Measurements from ENCODE around the gene ZNF490. TPM values are rescaled to one million over a fixed set of nuclear protein-coding genes. Genes with fewer than 3 reads are reported as not detected.
"Not testable (repeated sequence)": the region's sequence is repeated elsewhere in the genome, so short reads cannot be mapped to it uniquely, and the experiment has no call there.

The ZNF490 gene
- total RNA-seq, 1 experiment from 2014 or later: 1.6 TPM

- DNase-seq (ENCODE audit: low spot score): not testable (repeated sequence)
Measured at GRCh38 chr19:12621253-12622024, 10.8 kb upstream of the ZNF490 start.

- no peak for DNase-seq (ENCODE audit: low spot score)
Measured at GRCh38 chr19:12617646-12618045, 7.0 kb upstream of the ZNF490 start.

- DNase-seq (ENCODE audit: low spot score): peak; percentile 59
Measured at GRCh38 chr19:12611361-12611699, 717 bp upstream of the ZNF490 start.

GRCh38 chr19:12607631-12608030, 3.0 kb downstream of the ZNF490 start:
- DNase-seq (ENCODE audit: low spot score): no peak

GRCh38 chr19:12606796-12607195, 3.8 kb downstream of the ZNF490 start:
- DNase-seq (ENCODE audit: low spot score): no peak

- no peak for DNase-seq (ENCODE audit: low spot score)
Measured at GRCh38 chr19:12603714-12604113, 6.9 kb downstream of the ZNF490 start.

GRCh38 chr19:12597594-12597993, 13.0 kb downstream of the ZNF490 start:
- DNase-seq (ENCODE audit: low spot score): no peak

GRCh38 chr19:12596927-12597548, 13.6 kb downstream of the ZNF490 start:
- no peak for DNase-seq (ENCODE audit: low spot score)

- no peak for DNase-seq (ENCODE audit: low spot score)
Measured at GRCh38 chr19:12596485-12596884, 14.1 kb downstream of the ZNF490 start.

GRCh38 chr19:12581100-12581499, 29.5 kb downstream of the ZNF490 start:
- DNase-seq (ENCODE audit: low spot score): no peak

GRCh38 chr19:12580180-12580694, 30.4 kb downstream of the ZNF490 start:
- no peak for DNase-seq (ENCODE audit: low spot score)

- DNase-seq (ENCODE audit: low spot score): no peak
Measured at GRCh38 chr19:12578641-12579040, 32.0 kb downstream of the ZNF490 start.

- no peak for DNase-seq (ENCODE audit: low spot score)
Measured at GRCh38 chr19:12574036-12574435, 36.6 kb downstream of the ZNF490 start.

- no peak for DNase-seq (ENCODE audit: low spot score)
Measured at GRCh38 chr19:12567951-12568350, 42.7 kb downstream of the ZNF490 start.

- not testable (repeated sequence) for DNase-seq (ENCODE audit: low spot score)
Measured at GRCh38 chr19:12566380-12566779, 44.2 kb downstream of the ZNF490 start.

- peak; percentile 82 for DNase-seq (ENCODE audit: low spot score)
Measured at GRCh38 chr19:12564016-12564664, 46.5 kb downstream of the ZNF490 start.

- no peak for DNase-seq (ENCODE audit: low spot score)
Measured at GRCh38 chr19:12555456-12555930, 55.1 kb downstream of the ZNF490 start.

GRCh38 chr19:12551060-12551832, 59.4 kb downstream of the ZNF490 start, which contains the start of gene ZNF564:
ZNF564 (minus strand) TSS chr19:12551482; CDS start chr19:12551332, 150 bp downstream.
- peak; percentile 92 for DNase-seq (ENCODE audit: low spot score)

- DNase-seq (ENCODE audit: low spot score): no peak
Measured at GRCh38 chr19:12546903-12547302, 63.7 kb downstream of the ZNF490 start.

GRCh38 chr19:12546068-12546467, 64.5 kb downstream of the ZNF490 start:
- DNase-seq (ENCODE audit: low spot score): no peak

GRCh38 chr19:12545267-12545666, 65.3 kb downstream of the ZNF490 start:
- no peak for DNase-seq (ENCODE audit: low spot score)
